GM12872 (cell line): ENCODE results near the gene CHCHD10.

Source experiments
- CTCF ChIP-seq: IDR thresholded peaks from 3 replicates; pipeline ENCODE4 v1.5.1; 2011; ENCODE audit warnings: low read depth, mild to moderate bottlenecking, low read length, moderate library complexity; ENCODE audit not compliant: insufficient read depth

The CHCHD10 gene

GRCh38 chr22:23791738-23792645, 24.2 kb upstream of the CHCHD10 start:
- no peak for TF ChIP-seq CTCF

DNA sequence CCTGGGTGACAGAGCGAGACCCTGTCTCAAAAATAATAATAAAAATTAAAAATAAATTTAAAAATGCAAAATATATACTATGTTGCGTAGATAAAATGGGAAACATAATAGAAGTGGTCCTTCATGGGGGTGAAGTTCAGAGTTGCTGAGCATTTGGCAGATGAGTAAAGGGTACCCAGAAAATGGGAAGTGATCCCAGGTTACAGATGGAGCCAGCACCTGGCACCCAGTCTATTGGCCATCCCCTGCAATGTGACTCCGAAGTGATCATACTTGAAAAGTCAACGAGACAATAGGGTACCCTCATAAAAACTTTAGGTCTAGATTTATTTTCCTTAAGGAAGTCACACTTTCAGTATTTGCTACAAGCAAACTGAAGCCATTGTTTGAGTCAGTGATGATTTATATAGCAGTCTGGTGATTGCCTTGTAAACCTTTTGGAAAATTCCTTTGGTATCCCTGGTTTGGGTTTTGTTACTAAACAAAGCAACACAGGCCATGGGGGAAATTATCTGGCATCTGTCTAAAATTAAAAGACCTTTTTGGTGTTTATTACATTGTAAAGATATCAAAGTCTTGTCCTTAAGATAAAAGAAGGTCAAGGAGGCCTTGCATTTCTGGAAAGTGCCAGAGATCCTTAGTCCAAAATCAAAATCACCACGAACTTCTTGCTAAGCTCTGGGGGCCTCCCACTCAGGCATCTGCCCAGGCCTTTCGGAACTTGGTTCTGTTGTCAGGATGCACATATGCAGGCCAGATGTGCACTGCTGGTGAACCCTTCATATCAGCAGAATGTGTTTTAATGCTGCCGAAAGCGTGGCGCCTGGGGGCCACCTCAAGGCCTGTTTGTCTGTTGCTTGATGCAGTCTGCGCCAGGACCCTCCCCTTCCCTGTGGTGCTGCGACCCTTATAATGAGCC, 23.3 kb upstream of the CHCHD10 start:
- no peak for TF ChIP-seq CTCF

DNA sequence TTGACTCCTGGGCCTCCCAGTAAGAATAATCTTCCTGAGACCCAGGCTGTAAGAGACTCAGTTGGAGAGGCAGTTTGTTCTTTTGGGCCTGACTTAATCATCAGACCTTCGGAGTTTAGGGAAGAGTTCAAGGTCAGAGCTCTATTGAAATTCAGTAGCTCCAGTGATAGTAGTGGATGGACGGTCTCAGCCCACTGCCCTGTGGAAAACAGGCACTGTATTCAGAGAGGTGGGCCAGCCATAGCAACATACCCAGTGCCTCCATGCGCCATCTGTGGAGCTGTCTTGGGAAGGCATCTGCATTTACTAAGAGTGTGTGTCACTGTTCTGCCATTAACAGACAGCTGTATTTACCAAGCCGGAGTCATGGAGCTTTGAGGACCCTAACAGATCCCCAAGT, 21.9 kb upstream of the CHCHD10 start:
- no peak for TF ChIP-seq CTCF

- TF ChIP-seq CTCF = no peak
These were observed 21.3 kb upstream of the CHCHD10 start for GRCh38 chr22:23789121-23789520.

GRCh38 chr22:23787910-23788309, 20.1 kb upstream of the CHCHD10 start:
- no peak for TF ChIP-seq CTCF

GRCh38 chr22:23787600-23787896, 19.8 kb upstream of the CHCHD10 start:
- TF ChIP-seq CTCF = no peak
